Hepatocyte (in vitro differentiated cells): ENCODE measurements around the gene ANO6. TPM values are rescaled to one million over a fixed set of nuclear protein-coding genes. Genes with fewer than 3 reads are reported as not detected.
"Not testable (repeated sequence)": the region's sequence is repeated elsewhere in the genome, so short reads cannot be mapped to it uniquely, and the experiment has no call there.

ENCODE experiments used
- DNase-seq: peaks from one replicate; pipeline ENCODE4 v3.0.0-alpha.2; 2016; ENCODE audit warnings: low spot score
- H2AFZ ChIP-seq: fragments of 200-600 bp; sonication (generic); 2 replicates; pipeline ENCODE4 v1.6.0; 2016; ENCODE audit warnings: antibody characterized with exemption, mild to moderate bottlenecking
- H3K27ac ChIP-seq: fragments of 200-600 bp; sonication (generic); 2 replicates; pipeline ENCODE4 v1.5.1; 2016; ENCODE audit warnings: mild to moderate bottlenecking
- H3K27me3 ChIP-seq: fragments of 200-600 bp; sonication (generic); 2 replicates; pipeline ENCODE4 v1.6.1; 2016
- H3K36me3 ChIP-seq: fragments of 200-600 bp; sonication (generic); replicated peaks from 2 replicates; pipeline ENCODE4 v1.5.1; 2016; ENCODE audit warnings: low read depth; ENCODE audit not compliant: insufficient read depth
- H3K4me1 ChIP-seq: fragments of 200-600 bp; sonication (generic); 2 replicates; pipeline ENCODE4 v1.5.1; 2016; ENCODE audit warnings: mild to moderate bottlenecking, moderate library complexity; ENCODE audit not compliant: insufficient read depth
- H3K4me2 ChIP-seq: fragments of 200-600 bp; sonication (generic); 2 replicates; pipeline ENCODE4 v1.6.0; 2016
- H3K4me3 ChIP-seq: fragments of 200-600 bp; sonication (generic); 2 replicates; pipeline ENCODE4 v1.5.1; 2016; ENCODE audit warnings: mild to moderate bottlenecking
- H3K79me2 ChIP-seq: fragments of 200-600 bp; sonication (generic); 2 replicates; pipeline ENCODE4 v1.6.0; 2017; ENCODE audit warnings: mild to moderate bottlenecking
- H3K9me2 ChIP-seq: fragments of 200-600 bp; sonication (generic); replicated peaks from 2 replicates; pipeline ENCODE4 v1.6.0; 2017; ENCODE audit warnings: mild to moderate bottlenecking; ENCODE audit not compliant: insufficient read depth
- H3K9me3 ChIP-seq: fragments of 200-600 bp; sonication (generic); 2 replicates; pipeline ENCODE4 v1.5.1; 2016; ENCODE audit warnings: low read depth, mild to moderate bottlenecking
- H4K20me1 ChIP-seq: fragments of 200-600 bp; sonication (generic); 2 replicates; pipeline ENCODE4 v1.6.0; 2016; ENCODE audit warnings: mild to moderate bottlenecking; ENCODE audit not compliant: insufficient read depth, poor library complexity, severe bottlenecking
- CTCF ChIP-seq: fragments of 200-600 bp; sonication (generic); IDR thresholded peaks from 2 replicates; pipeline ENCODE4 v1.5.1; 2016; ENCODE audit warnings: antibody characterized with exemption, mild to moderate bottlenecking; ENCODE audit not compliant: poor library complexity
- EZH2 ChIP-seq: fragments of 200-600 bp; sonication (generic); IDR thresholded peaks from 2 replicates; pipeline ENCODE4 v1.6.1; 2016; ENCODE audit warnings: antibody characterized with exemption, mild to moderate bottlenecking, borderline replicate concordance
- EZH2phosphoT487 ChIP-seq: fragments of 200-600 bp; sonication (generic); IDR thresholded peaks from one replicate; pipeline ENCODE4 v1.6.1; 2018; ENCODE audit warnings: antibody characterized with exemption, mild to moderate bottlenecking, low read depth, moderate library complexity; ENCODE audit not compliant: unreplicated experiment, severe bottlenecking
- WGBS: methylation state at CpG from one replicate; pipeline ENCODE4 v1.1.6; 2016; ENCODE audit warnings: low lambda C conversion rate; ENCODE audit errors: missing lambda C conversion rate; 5-methylcytosine and 5-hydroxymethylcytosine counted together
- polyA plus RNA-seq: library from polyadenylated mRNA; unstranded; fragments of >200 nt; fragmentation: Nextera tagmentation; extraction: Ambion mirVana; gene quantifications from 2 replicates; pipeline ENCODE4 v1.2.1, GENCODE V29; 2016
- total RNA-seq: library from RNA; depleted of rRNA; stranded (reverse); fragments of >200 nt; gene quantifications from 2 replicates; pipeline ENCODE4 v1.2.3, GENCODE V29; 2014

ANO6 gene
- total and polyA plus RNA-seq, 2 experiments from 2014 or later, result 50.4 to 82.2 TPM

DNA sequence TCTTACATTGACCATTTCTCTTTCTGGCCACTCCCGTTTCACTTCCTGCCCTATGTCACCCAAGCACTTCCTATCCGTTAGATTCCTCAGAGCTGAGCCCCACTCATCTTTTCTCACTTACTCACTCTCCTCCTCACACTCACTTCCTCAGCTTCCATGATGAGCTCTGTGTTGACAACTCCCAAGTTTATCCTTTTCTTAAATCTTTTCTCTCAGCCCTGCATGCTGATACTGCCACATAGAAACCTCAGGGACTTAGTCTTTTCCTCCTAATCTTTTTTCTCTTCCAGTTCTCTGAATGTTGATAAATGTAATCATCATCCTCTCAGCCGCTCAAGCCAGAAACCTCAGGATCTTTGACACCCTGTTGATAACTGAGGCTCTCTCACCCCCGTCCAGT, 99.6 kb downstream of the ANO6 start:
- Histone ChIP-seq H3K79me2 (peaks cover 27% of the 10 kb centered on the region), H3K9me3 (no peaks in the 10 kb centered on the region), H2AFZ (no peak overlapping the region), H3K9me2 (no peaks in the 10 kb centered on the region), H4K20me1 (no peaks in the 10 kb centered on the region), H3K4me1 (no peaks in the 10 kb centered on the region), H3K4me2 (no peak overlapping the region), H3K4me3 (no peak overlapping the region), H3K36me3 (no peaks in the 10 kb centered on the region), H3K27ac (no peak overlapping the region), H3K27me3 (no peaks in the 10 kb centered on the region)
- TF ChIP-seq EZH2phosphoT487, result no peak
- TF ChIP-seq EZH2, result no peak
- TF ChIP-seq CTCF, result no peak
- no peak for DNase-seq
- 91% methylated on average over 4 of the region's 4 CpGs for WGBS

- not testable (repeated sequence) for H3K4me3 ChIP-seq, H3K9me3 ChIP-seq, H3K4me1 ChIP-seq, H3K9me2 ChIP-seq, DNase-seq, H3K27ac ChIP-seq, H3K4me2 ChIP-seq, H3K27me3 ChIP-seq, H4K20me1 ChIP-seq, H2AFZ ChIP-seq, H3K36me3 ChIP-seq
- H3K79me2 ChIP-seq, result peaks cover 18% of the 10 kb centered on the region
- WGBS, result 100% methylated on average over 3 of the region's 3 CpGs
Measured at GRCh38 chr12:45317261-45317660, 101.4 kb downstream of the ANO6 start.

DNA sequence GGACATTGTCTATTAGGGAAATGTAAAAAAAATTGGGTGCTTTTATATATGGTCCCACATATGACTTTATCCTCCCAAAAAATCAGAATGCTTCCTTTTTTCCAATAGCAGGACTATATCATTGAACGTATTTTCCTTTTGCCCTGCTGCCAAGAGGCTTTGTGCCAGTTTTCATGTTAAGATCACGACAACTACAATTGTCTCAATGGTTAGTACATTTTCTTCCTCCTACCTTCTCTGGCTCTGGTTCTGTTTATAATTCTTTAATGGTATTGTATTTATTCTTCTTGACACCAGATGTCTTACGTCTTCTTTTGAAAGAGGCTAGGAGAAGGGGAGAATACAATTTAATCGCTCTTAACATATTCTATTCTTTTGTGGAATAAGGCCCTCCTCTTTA, 106.9 kb downstream of the ANO6 start:
- Histone ChIP-seq H3K4me1 (no peaks in the 10 kb centered on the region), H3K27ac (no peak overlapping the region), H3K4me2 (no peak overlapping the region), H2AFZ (no peak overlapping the region), H3K9me3 (no peaks in the 10 kb centered on the region), H4K20me1 (no peaks in the 10 kb centered on the region), H3K9me2 (no peaks in the 10 kb centered on the region), H3K4me3 (no peak overlapping the region), H3K36me3 (no peaks in the 10 kb centered on the region), H3K79me2 (peaks cover 11% of the 10 kb centered on the region), H3K27me3 (no peaks in the 10 kb centered on the region)
- TF ChIP-seq CTCF (no peak), EZH2phosphoT487 (no peak), EZH2 (no peak)
- no peak for DNase-seq
- 89% methylated on average over 4 of the region's 4 CpGs for WGBS

DNA sequence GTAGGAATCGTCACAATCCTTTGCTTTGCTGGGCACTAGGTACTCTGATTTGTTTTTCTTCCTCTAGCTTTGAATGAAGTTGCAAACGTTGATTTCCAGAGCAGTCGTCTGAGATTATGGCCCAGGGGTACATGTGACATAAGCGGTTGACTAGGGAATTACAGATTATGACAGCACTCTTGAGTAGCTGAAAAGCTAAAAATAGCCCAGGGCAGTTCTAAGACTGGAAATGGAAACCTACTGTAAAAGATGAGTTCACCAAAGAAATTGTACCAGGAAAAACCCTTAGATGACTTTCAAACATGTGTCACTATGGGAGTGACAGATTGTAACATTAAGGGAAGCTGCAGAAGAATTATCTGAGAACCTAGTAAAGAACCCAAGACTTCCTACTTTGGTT, 108.5 kb downstream of the ANO6 start:
- DNase-seq, result no peak
- Histone ChIP-seq H3K4me1 (no peaks in the 10 kb centered on the region), H3K36me3 (no peaks in the 10 kb centered on the region), H3K27me3 (no peaks in the 10 kb centered on the region), H3K9me2 (no peaks in the 10 kb centered on the region), H3K4me2 (no peak overlapping the region), H3K4me3 (no peak overlapping the region), H3K27ac (no peak overlapping the region), H2AFZ (no peak overlapping the region), H4K20me1 (no peaks in the 10 kb centered on the region), H3K9me3 (no peaks in the 10 kb centered on the region), H3K79me2 (peaks cover 19% of the 10 kb centered on the region)
- TF ChIP-seq EZH2 (no peak), CTCF (no peak), EZH2phosphoT487 (no peak)
- 60% methylated on average over 4 of the region's 4 CpGs for WGBS
